ENCODE measurements around the gene IMMT. TPM values are rescaled to one million over a fixed set of nuclear protein-coding genes. Genes with fewer than 3 reads are reported as not detected.

IMMT gene
- total and polyA plus RNA-seq, 9 of the 15 experiments (the other 6 are each of a cell fraction or from before 2014, with no cell fraction given) = 119 to 294 (median 140) TPM

DNA sequence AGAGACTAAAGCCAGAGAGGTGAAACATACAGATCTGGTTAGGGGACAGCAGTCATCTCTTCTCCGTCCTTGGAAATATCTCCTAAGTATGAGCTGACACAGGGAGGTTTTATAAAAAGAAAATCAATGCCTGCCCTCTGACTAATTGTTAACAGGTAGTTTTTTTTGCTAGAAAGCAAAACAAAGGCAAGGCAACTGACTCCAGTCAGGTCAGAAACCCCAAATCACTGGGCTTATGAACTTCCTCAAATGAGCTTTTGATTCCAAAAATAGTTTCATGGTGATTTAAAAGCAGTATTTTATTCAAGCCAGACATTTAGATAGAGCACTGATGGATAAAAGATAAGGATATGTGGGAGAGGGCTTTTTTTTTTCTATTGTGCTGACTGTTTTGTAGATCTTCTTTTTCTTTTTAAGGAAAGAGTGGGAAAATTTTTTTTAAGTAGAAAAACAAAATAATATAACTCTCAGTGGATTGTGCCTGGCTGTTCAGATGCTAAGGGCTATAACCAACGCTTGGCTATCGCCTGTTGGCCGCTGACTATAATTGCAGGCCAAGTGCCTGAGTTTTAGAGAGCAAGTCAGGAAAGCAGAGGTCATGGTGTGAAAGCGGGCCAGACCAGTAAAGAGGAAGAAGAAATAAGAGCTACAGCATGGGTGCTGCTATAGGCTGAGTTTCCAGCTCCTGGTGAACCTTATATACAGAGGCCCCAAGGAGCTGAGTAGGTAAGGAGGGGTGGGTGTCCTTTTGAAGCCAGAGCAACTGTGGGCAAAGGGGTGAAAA is 48.9 kb upstream of the IMMT start:
- Histone ChIP-seq H2AFZ (ENCODE audit: low read depth, low read length) (no peak overlapping the region), H3K4me1 (replicated peaks in 1 of 2; ENCODE audit: control insufficient read depth in 2 of 2, insufficient read depth in 2 of 2, low read length in 2 of 2) (no peaks in the 10 kb centered on the region), H3K4me3 (no peak overlapping the region), H3K36me3 (ENCODE audit: control insufficient read depth, insufficient read depth, low read length) (no peaks in the 10 kb centered on the region), H3K9me1 (ENCODE audit: control insufficient read depth, insufficient read depth, low read length) (no peaks in the 10 kb centered on the region), H3K9me3 (replicated peaks; ENCODE audit: control insufficient read depth, insufficient read depth, low read depth, low read length) (no peaks in the 10 kb centered on the region), H3K27me3 (ENCODE audit: control insufficient read depth in 2 of 2, insufficient read depth in 2 of 2, low read length in 2 of 2) (peaks cover 36 to 45% of the 10 kb centered on the region in 2 experiments; a peak in 4 of 5 replicates), H4K20me1 (replicated peaks; ENCODE audit: control insufficient read depth, insufficient read depth, low read length) (no peaks in the 10 kb centered on the region), H3K4me2 (ENCODE audit: insufficient read depth, low read length) (no peak overlapping the region), H3K9ac (ENCODE audit: insufficient read depth in 1 of 2, low read depth in 2 of 2, low read length in 2 of 2) (no peak overlapping the region), H3K27ac (ENCODE audit: extremely low read depth, low read depth, low read length) (no peak overlapping the region), H3K79me2 (ENCODE audit: control insufficient read depth, insufficient read depth, low read length) (no peaks in the 10 kb centered on the region)
- in situ Hi-C loops (cut with MboI) = no loop called here
- ATAC-seq (peak; percentile 63), DNase-seq (ENCODE audit: extremely low read depth in 1 of 4, low spot score in 3 of 4) (peak in 2 of 4 experiments; percentile 27 to 32), FAIRE-seq (peak; percentile 35)
- no TSS peak for BruUV-seq (replicated peaks)
- ChIA-PET POLR2A (no interaction called here), CTCF (ENCODE audit: low intra/inter-chr PET ratio) (no interaction called here)
- TF ChIP-seq, protein P1, sequence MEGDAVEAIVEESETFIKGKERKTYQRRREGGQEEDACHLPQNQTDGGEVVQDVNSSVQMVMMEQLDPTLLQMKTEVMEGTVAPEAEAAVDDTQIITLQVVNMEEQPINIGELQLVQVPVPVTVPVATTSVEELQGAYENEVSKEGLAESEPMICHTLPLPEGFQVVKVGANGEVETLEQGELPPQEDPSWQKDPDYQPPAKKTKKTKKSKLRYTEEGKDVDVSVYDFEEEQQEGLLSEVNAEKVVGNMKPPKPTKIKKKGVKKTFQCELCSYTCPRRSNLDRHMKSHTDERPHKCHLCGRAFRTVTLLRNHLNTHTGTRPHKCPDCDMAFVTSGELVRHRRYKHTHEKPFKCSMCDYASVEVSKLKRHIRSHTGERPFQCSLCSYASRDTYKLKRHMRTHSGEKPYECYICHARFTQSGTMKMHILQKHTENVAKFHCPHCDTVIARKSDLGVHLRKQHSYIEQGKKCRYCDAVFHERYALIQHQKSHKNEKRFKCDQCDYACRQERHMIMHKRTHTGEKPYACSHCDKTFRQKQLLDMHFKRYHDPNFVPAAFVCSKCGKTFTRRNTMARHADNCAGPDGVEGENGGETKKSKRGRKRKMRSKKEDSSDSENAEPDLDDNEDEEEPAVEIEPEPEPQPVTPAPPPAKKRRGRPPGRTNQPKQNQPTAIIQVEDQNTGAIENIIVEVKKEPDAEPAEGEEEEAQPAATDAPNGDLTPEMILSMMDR (IDR thresholded peaks at IDR 0.05 in 2 of 3, conservative IDR thresholded peaks at IDR 0.05 in 1 of 3; ENCODE audit: insufficient read depth in 2 of 3, low read depth in 1 of 3, low read length in 3 of 3) = peak; percentile 23 to 36 (median 27); a peak in 2 of 6 replicates
- TF ChIP-seq FOXJ2 (tag; IDR thresholded peaks at IDR 0.05) = no peak
- intact Hi-C loops (cut with micrococcal nuclease) = loop anchor here (5.0 kb wide), 1 partner anchor 52 kb away; no protein-coding TSS in a partner anchor
- WGBS (ENCODE audit: insufficient coverage, low coverage, missing lambda C conversion rate) = 12% methylated on average over 5 of the region's 5 CpGs

Data from K562 (cell line).